Endothelial cell of umbilical vein (primary cell): ENCODE data around the gene GPANK1.

Experiments
- EZH2 ChIP-seq: IDR thresholded peaks from 2 replicates; pipeline ENCODE4 v1.6.1; 2012; ENCODE audit warnings: borderline replicate concordance, low read depth, mild to moderate bottlenecking, moderate library complexity, low read length, inconsistent platforms; ENCODE audit not compliant: severe bottlenecking
- POLR2A ChIP-seq: IDR thresholded peaks from 2 replicates; pipeline ENCODE4 v1.6.1; 2012; ENCODE audit warnings: low read depth, mild to moderate bottlenecking, control low read depth, low read length
- TF ChIP-seq, protein P1 (sequence below), 2 donors: IDR thresholded peaks; 1 replicate in 1 of 2; 2 replicates in 1 of 2; pipeline ENCODE4 v1.5.1; 2011; ENCODE audit warnings: low read length in 2 of 2, mild to moderate bottlenecking in 2 of 2, moderate library complexity in 2 of 2, control low read depth in 1 of 2, inconsistent platforms in 1 of 2, low read depth in 1 of 2; ENCODE audit not compliant: insufficient read depth in 1 of 2; ENCODE audit errors: extremely low read depth in 1 of 2

DNA sequence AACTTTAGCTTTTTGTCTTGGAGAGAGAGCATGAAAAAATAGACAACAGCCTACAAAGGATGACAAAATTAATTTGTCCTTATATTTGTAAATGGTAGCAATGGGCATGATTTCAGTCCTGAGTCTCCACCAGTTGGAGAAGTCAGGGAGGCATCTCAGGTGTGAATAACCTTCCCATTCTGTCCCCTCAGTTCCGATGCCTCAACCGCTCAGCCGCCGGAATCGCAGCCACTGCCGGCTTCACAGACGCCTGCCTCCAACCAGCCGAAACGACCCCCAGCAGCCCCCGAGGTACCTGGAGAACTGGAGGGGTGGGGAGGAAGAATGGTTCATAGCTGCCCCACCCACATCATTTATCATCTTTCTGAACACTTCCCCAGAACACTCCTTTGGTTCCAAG, 40.7 kb downstream of the GPANK1 start:
- TF ChIP-seq, protein P1, sequence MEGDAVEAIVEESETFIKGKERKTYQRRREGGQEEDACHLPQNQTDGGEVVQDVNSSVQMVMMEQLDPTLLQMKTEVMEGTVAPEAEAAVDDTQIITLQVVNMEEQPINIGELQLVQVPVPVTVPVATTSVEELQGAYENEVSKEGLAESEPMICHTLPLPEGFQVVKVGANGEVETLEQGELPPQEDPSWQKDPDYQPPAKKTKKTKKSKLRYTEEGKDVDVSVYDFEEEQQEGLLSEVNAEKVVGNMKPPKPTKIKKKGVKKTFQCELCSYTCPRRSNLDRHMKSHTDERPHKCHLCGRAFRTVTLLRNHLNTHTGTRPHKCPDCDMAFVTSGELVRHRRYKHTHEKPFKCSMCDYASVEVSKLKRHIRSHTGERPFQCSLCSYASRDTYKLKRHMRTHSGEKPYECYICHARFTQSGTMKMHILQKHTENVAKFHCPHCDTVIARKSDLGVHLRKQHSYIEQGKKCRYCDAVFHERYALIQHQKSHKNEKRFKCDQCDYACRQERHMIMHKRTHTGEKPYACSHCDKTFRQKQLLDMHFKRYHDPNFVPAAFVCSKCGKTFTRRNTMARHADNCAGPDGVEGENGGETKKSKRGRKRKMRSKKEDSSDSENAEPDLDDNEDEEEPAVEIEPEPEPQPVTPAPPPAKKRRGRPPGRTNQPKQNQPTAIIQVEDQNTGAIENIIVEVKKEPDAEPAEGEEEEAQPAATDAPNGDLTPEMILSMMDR (IDR thresholded peaks at IDR 0.05; ENCODE audit: extremely low read depth in 1 of 2, insufficient read depth in 1 of 2, low read depth in 1 of 2, low read length in 2 of 2), result no peak
- TF ChIP-seq EZH2 (no peak), POLR2A (no peak)
